HG03175 (cell line): ENCODE measurements around the gene HES6.

ENCODE experiments used
- ATAC-seq: cut with Tn5 transposase; IDR thresholded peaks from one replicate; pipeline ENCODE4 v1.9.1; 2021; ENCODE audit warnings: mild to moderate bottlenecking, moderate library complexity; ENCODE audit not compliant: unreplicated experiment

The HES6 gene

GRCh38 chr2:238239863-238240756 lies at the start of gene HES6:
Gene HES6, minus strand, starts transcription at chr2:238240038. Its CDS starts 133 bp downstream, at chr2:238239905.
- ATAC-seq: peak; percentile 88

GRCh38 chr2:238289574-238289973 lies 49.7 kb upstream of the HES6 start:
- no peak for ATAC-seq

- ATAC-seq: peak; percentile 88
Observed at GRCh38 chr2:238288650-238289573, 49.1 kb upstream of the HES6 start.

- peak; percentile 24 for ATAC-seq
Observed at GRCh38 chr2:238287737-238288649, 48.2 kb upstream of the HES6 start, which contains the start of gene PER2. Gene PER2, minus strand, starts transcription at chr2:238288610. Its CDS starts 10,674 bp downstream, at chr2:238277936.

GRCh38 chr2:238286987-238287736 lies 47.3 kb upstream of the HES6 start:
- ATAC-seq: no peak

- no peak for ATAC-seq
Observed at GRCh38 chr2:238286551-238286950, 46.7 kb upstream of the HES6 start.

GRCh38 chr2:238286095-238286494 lies 46.3 kb upstream of the HES6 start:
- no peak for ATAC-seq

- ATAC-seq: no peak
Observed at GRCh38 chr2:238285653-238286082, 45.8 kb upstream of the HES6 start.

GRCh38 chr2:238284802-238285515 lies 45.1 kb upstream of the HES6 start:
- ATAC-seq: no peak

- no peak for ATAC-seq
Observed at GRCh38 chr2:238282861-238283738, 43.3 kb upstream of the HES6 start.

- no peak for ATAC-seq
Observed at GRCh38 chr2:238281826-238282480, 42.1 kb upstream of the HES6 start.

- ATAC-seq: no peak
Observed at GRCh38 chr2:238280083-238280825, 40.4 kb upstream of the HES6 start.

- ATAC-seq: no peak
Observed at GRCh38 chr2:238279324-238279682, 39.5 kb upstream of the HES6 start.

- no peak for ATAC-seq
Observed at GRCh38 chr2:238278626-238279323, 38.9 kb upstream of the HES6 start.

- ATAC-seq: no peak
Observed at GRCh38 chr2:238277695-238278094, 37.9 kb upstream of the HES6 start.

GRCh38 chr2:238274152-238274865 lies 34.5 kb upstream of the HES6 start:
- ATAC-seq: no peak
